ENCODE data around the gene LGALS7B.

The LGALS7B gene

DNA sequence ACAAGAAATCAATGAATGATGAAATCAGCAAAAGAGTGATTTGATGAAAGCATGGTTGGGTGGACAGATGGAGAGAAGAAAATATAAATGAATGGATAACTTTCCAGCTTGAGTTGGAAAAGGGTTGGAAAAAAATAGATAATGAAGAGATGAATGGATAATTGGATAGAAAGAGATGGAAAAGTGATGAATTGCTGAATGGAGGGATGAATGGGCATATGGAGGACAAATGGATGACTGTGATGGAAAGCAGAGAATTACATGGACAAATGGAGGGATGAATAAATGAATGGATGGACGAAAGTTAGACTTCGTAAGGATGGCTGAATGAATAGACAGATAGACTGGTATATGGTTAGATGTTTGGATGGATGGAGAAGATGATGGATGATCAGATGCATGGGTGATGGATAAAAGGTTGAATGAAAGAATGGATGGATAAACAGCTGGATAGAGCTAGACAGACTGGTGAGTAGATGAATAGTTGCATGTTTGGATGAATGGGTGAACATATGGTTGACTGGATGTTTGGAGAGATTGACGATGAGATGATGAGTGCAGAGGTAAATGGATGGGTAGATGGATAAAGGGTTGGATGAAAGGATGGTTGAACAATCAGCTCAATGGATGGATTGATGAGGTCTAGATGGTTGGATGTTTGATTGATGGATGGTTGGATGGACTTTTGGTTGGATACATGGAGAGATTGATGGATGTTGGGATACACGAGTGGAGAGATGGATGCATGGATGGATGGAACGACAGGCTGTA is 11.8 kb downstream of the LGALS7B start (continued):
- TF ChIP-seq ZNF114 (tag by site-specific recombination; IDR thresholded peaks at IDR 0.05) (peak; percentile 89), ZNF311 (tag by site-specific recombination; IDR thresholded peaks at IDR 0.05; ENCODE audit: borderline replicate concordance) (peak; percentile 33; the same call in 1 of the 2 replicates), ZNF211 (tag by site-specific recombination; IDR thresholded peaks at IDR 0.05; ENCODE audit: low read depth) (0 out of 2 replicates have a peak, but pooled peaks have one; percentile 17), BCL11A (tag by site-specific recombination; IDR thresholded peaks at IDR 0.05; ENCODE audit: low read depth) (no peak), ZNF155 (tag by site-specific recombination; IDR thresholded peaks at IDR 0.05) (peak; percentile 19; the same call in 1 of the 2 replicates), ZNF366 (tag by site-specific recombination; conservative IDR thresholded peaks at IDR 0.05) (peak; percentile 98), ZNF776 (tag by site-specific recombination; IDR thresholded peaks at IDR 0.05; ENCODE audit: borderline replicate concordance) (0 out of 2 replicates have a peak, but pooled peaks have one; percentile 57), ZNF354C (tag by site-specific recombination; IDR thresholded peaks at IDR 0.05; ENCODE audit: borderline replicate concordance, low read depth) (peak; percentile 5; the same call in 1 of the 2 replicates), ZNF416 (tag by site-specific recombination; IDR thresholded peaks at IDR 0.05) (peak; percentile 61; the same call in 1 of the 2 replicates), ZNF660 (tag by site-specific recombination; IDR thresholded peaks at IDR 0.05) (no peak), ZNF529 (tag by site-specific recombination; IDR thresholded peaks at IDR 0.05; ENCODE audit: insufficient replicate concordance) (no peak), ZNF621 (tag by site-specific recombination; IDR thresholded peaks at IDR 0.05) (peak; percentile 58; the same call in 1 of the 2 replicates), ZBTB17 (tag by site-specific recombination; IDR thresholded peaks at IDR 0.05) (peak; percentile 100), IKZF3 (tag by site-specific recombination; IDR thresholded peaks at IDR 0.05) (no peak), ZNF571 (tag by site-specific recombination; IDR thresholded peaks at IDR 0.05) (peak; percentile 78; the same call in 1 of the 2 replicates), ZNF112 (tag by site-specific recombination; IDR thresholded peaks at IDR 0.05) (0 out of 2 replicates have a peak, but pooled peaks have one; percentile 17), PRDM1 (tag by site-specific recombination; IDR thresholded peaks at IDR 0.05) (peak; percentile 43)
- TF ChIP-seq, protein P1, sequence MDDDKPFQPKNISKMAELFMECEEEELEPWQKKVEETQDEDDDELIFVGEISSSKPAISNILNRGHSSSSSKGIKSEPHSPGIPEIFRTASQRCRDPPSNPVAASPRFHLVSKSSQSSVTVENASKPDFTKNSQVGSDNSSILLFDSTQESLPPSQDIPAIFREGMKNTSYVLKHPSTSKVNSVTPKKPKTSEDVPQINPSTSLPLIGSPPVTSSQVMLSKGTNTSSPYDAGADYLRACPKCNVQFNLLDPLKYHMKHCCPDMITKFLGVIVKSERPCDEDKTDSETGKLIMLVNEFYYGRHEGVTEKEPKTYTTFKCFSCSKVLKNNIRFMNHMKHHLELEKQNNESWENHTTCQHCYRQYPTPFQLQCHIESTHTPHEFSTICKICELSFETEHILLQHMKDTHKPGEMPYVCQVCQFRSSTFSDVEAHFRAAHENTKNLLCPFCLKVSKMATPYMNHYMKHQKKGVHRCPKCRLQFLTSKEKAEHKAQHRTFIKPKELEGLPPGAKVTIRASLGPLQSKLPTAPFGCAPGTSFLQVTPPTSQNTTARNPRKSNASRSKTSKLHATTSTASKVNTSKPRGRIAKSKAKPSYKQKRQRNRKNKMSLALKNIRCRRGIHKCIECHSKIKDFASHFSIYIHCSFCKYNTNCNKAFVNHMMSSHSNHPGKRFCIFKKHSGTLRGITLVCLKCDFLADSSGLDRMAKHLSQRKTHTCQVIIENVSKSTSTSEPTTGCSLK (tag by site-specific recombination; IDR thresholded peaks at IDR 0.05) = peak; percentile 75
- TF ChIP-seq, protein P2, sequence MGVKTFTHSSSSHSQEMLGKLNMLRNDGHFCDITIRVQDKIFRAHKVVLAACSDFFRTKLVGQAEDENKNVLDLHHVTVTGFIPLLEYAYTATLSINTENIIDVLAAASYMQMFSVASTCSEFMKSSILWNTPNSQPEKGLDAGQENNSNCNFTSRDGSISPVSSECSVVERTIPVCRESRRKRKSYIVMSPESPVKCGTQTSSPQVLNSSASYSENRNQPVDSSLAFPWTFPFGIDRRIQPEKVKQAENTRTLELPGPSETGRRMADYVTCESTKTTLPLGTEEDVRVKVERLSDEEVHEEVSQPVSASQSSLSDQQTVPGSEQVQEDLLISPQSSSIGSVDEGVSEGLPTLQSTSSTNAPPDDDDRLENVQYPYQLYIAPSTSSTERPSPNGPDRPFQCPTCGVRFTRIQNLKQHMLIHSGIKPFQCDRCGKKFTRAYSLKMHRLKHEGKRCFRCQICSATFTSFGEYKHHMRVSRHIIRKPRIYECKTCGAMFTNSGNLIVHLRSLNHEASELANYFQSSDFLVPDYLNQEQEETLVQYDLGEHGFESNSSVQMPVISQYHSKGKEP (tag by site-specific recombination; IDR thresholded peaks at IDR 0.05) = no peak
- TF ChIP-seq, protein P3, sequence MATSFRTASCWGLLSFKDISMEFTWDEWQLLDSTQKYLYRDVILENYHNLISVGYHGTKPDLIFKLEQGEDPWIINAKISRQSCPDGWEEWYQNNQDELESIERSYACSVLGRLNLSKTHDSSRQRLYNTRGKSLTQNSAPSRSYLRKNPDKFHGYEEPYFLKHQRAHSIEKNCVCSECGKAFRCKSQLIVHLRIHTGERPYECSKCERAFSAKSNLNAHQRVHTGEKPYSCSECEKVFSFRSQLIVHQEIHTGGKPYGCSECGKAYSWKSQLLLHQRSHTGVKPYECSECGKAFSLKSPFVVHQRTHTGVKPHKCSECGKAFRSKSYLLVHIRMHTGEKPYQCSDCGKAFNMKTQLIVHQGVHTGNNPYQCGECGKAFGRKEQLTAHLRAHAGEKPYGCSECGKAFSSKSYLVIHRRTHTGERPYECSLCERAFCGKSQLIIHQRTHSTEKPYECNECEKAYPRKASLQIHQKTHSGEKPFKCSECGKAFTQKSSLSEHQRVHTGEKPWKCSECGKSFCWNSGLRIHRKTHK (tag by site-specific recombination; IDR thresholded peaks at IDR 0.05) = peak; percentile 49; the same call in 1 of the 2 replicates
- TF ChIP-seq, protein P4, sequence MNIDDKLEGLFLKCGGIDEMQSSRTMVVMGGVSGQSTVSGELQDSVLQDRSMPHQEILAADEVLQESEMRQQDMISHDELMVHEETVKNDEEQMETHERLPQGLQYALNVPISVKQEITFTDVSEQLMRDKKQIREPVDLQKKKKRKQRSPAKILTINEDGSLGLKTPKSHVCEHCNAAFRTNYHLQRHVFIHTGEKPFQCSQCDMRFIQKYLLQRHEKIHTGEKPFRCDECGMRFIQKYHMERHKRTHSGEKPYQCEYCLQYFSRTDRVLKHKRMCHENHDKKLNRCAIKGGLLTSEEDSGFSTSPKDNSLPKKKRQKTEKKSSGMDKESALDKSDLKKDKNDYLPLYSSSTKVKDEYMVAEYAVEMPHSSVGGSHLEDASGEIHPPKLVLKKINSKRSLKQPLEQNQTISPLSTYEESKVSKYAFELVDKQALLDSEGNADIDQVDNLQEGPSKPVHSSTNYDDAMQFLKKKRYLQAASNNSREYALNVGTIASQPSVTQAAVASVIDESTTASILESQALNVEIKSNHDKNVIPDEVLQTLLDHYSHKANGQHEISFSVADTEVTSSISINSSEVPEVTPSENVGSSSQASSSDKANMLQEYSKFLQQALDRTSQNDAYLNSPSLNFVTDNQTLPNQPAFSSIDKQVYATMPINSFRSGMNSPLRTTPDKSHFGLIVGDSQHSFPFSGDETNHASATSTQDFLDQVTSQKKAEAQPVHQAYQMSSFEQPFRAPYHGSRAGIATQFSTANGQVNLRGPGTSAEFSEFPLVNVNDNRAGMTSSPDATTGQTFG (tag by site-specific recombination; IDR thresholded peaks at IDR 0.05; ENCODE audit: borderline replicate concordance) = peak; percentile 51; the same call in 1 of the 2 replicates
